HCT116 (cell line): ENCODE measurements around the gene SEMA3B. TPM values are rescaled to one million over a fixed set of nuclear protein-coding genes. Genes with fewer than 3 reads are reported as not detected.

ENCODE experiments used
- ATAC-seq: fragments of 200-7000 bp; cut with Tn5 transposase; 2 replicates; pipeline ENCODE4 v1.9.1; 2020; ENCODE audit warnings: mild to moderate bottlenecking, moderate library complexity
- BruUV-seq: library from RNA; stranded (reverse); fragments of 400-500 nt; replicated peaks from 2 replicates; lab custom pipeline; 2021; lab: Mats Ljungman, UMichigan
- CTCF ChIA-PET: fragments of 300-600 bp; sonication (Branson Sonifier 250); formaldehyde crosslinking; loops from one replicate; lab custom pipeline; 2021; ENCODE audit warnings: antibody characterized with exemption; lab: Charles Lee
- POLR2A ChIA-PET: fragments of 300-600, 350-600 bp; sonication (Branson Sonifier 250); formaldehyde crosslinking; loops from one replicate; lab custom pipeline; 2021; ENCODE audit warnings: antibody characterized with exemption; lab: Charles Lee
- RAD21 ChIA-PET, 2 experiments: fragments of 300-600 bp; sonication (Branson Sonifier 250); formaldehyde crosslinking; loops; one replicate each; lab custom pipeline; 2023; ENCODE audit warnings: low total read pairs in 2 of 2; ENCODE audit not compliant: uncharacterized antibody in 2 of 2, unreplicated experiment in 2 of 2, low non-redundant PET in 1 of 2; lab: Charles Lee
- DNase-seq: peaks from one replicate; pipeline ENCODE4 v3.0.0-alpha.2; 2010; ENCODE audit warnings: low read depth, low spot score
- H2AFZ ChIP-seq: fragments of 200-600 bp; shearing (Covaris generic), sonication (generic); 2 replicates; pipeline ENCODE4 v1.6.1; 2017; ENCODE audit warnings: low read depth, mixed run types, mixed read lengths, antibody characterized with exemption, low read length; ENCODE audit not compliant: poor library complexity, severe bottlenecking
- H3K27ac ChIP-seq: 2 replicates; pipeline ENCODE4 v1.5.1; 2012; ENCODE audit warnings: low read depth, low read length
- H3K27me3 ChIP-seq: fragments of 200-600 bp; sonication (generic); 2 replicates; pipeline ENCODE4 v1.6.1; 2016; ENCODE audit warnings: mixed run types, low read length, mixed read lengths; ENCODE audit not compliant: insufficient read depth
- H3K36me3 ChIP-seq, 2 experiments: fragments of 200-500 bp in 1 of 2; fragments of 200-600 bp in 1 of 2; sonication (Bioruptor generic) in 1 of 2; sonication (generic) in 1 of 2; 2 replicates each; pipeline versions ENCODE4 v1.5.1 to v1.6.1; 2014 to 2016; ENCODE audit warnings: low read length in 2 of 2, inconsistent platforms in 1 of 2, mixed read lengths in 1 of 2, mixed run types in 1 of 2; ENCODE audit not compliant: insufficient read depth in 2 of 2, control insufficient read depth in 1 of 2
- H3K4me1 ChIP-seq, 2 experiments: fragments of 200-600 bp in 1 of 2; sonication (generic) in 1 of 2; 2 replicates each; pipeline versions ENCODE4 v1.5.1 to v1.6.1; 2012 to 2017; ENCODE audit warnings: low read length in 2 of 2, inconsistent platforms in 1 of 2, mild to moderate bottlenecking in 1 of 2, mixed read lengths in 1 of 2, mixed run types in 1 of 2, moderate library complexity in 1 of 2; ENCODE audit not compliant: insufficient read depth in 2 of 2, control insufficient read depth in 1 of 2
- H3K4me2 ChIP-seq: fragments of 200-600 bp; sonication (generic); 2 replicates; pipeline ENCODE4 v1.6.1; 2017; ENCODE audit warnings: mixed run types, low read length, mixed read lengths
- H3K4me3 ChIP-seq, 2 experiments: fragments of 200-600 bp in 1 of 2; sonication (generic) in 1 of 2; replicated peaks in 1 of 2; 2 replicates each; pipeline ENCODE4 v1.5.1; 2011 to 2016; ENCODE audit warnings: low read length in 2 of 2, control low read depth in 1 of 2, low read depth in 1 of 2, mild to moderate bottlenecking in 1 of 2, mixed read lengths in 1 of 2, mixed run types in 1 of 2
- H3K79me2 ChIP-seq: fragments of 200-600 bp; sonication (generic); 2 replicates; pipeline ENCODE4 v1.6.1; 2017; ENCODE audit warnings: mild to moderate bottlenecking, mixed run types, low read length, moderate library complexity, mixed read lengths; ENCODE audit not compliant: insufficient read depth
- H3K9ac ChIP-seq: fragments of 200-600 bp; sonication (generic); 2 replicates; pipeline ENCODE4 v1.6.1; 2016; ENCODE audit warnings: low read length, mixed read lengths
- H3K9me2 ChIP-seq: fragments of 200-600 bp; sonication (generic), shearing (Covaris generic); 2 replicates; pipeline ENCODE4 v1.6.1; 2017; ENCODE audit warnings: mixed run types, mild to moderate bottlenecking, moderate library complexity; ENCODE audit not compliant: insufficient read depth
- H3K9me3 ChIP-seq, 2 experiments: fragments of 200-500 bp in 1 of 2; fragments of 200-600 bp in 1 of 2; sonication (Bioruptor generic) in 1 of 2; sonication (generic) in 1 of 2; 2 replicates each; pipeline ENCODE4 v1.6.1; 2014 to 2017; ENCODE audit warnings: low read length in 2 of 2, mixed read lengths in 2 of 2, inconsistent platforms in 1 of 2, low read depth in 1 of 2, mild to moderate bottlenecking in 1 of 2, mixed run types in 1 of 2, moderate library complexity in 1 of 2; ENCODE audit not compliant: control insufficient read depth in 1 of 2, insufficient read depth in 1 of 2
- H4K20me1 ChIP-seq: fragments of 200-600 bp; sonication (generic), shearing (Covaris generic); 2 replicates; pipeline ENCODE4 v1.6.1; 2017; ENCODE audit warnings: mixed run types, mild to moderate bottlenecking, moderate library complexity; ENCODE audit not compliant: insufficient read depth
- EGR1 ChIP-seq: IDR thresholded peaks from 2 replicates; pipeline ENCODE4 v1.6.1; 2012; ENCODE audit warnings: low read depth
- ELF1 ChIP-seq: IDR thresholded peaks from 2 replicates; pipeline ENCODE4 v1.6.1; 2012; ENCODE audit warnings: low read depth, borderline replicate concordance
- EZH2 ChIP-seq: fragments of 200-600 bp; sonication (generic); IDR thresholded peaks from 2 replicates; pipeline ENCODE4 v1.6.1; 2017; ENCODE audit warnings: antibody characterized with exemption, mixed run types
- JUND ChIP-seq: IDR thresholded peaks from 2 replicates; pipeline ENCODE4 v1.6.1; 2012
- POLR2A ChIP-seq: IDR thresholded peaks from 2 replicates; pipeline ENCODE4 v1.7.0; 2011; ENCODE audit warnings: borderline replicate concordance; ENCODE audit not compliant: insufficient read depth, insufficient read length; ENCODE audit errors: extremely low read depth
- POLR2AphosphoS5 ChIP-seq: IDR thresholded peaks from 2 replicates; pipeline ENCODE4 v1.6.1; 2011; ENCODE audit warnings: mild to moderate bottlenecking, low read depth, low read length, moderate library complexity
- YY1 ChIP-seq: IDR thresholded peaks from 2 replicates; pipeline ENCODE4 v1.6.1; 2011; ENCODE audit warnings: low read length, low read depth, moderate library complexity, mild to moderate bottlenecking; ENCODE audit not compliant: insufficient replicate concordance; ENCODE audit errors: extremely low read depth
- ZFX ChIP-seq: fragments of 450-650 bp; IDR thresholded peaks from 2 replicates; pipeline ENCODE4 v1.6.1; 2017
- intact Hi-C: fragments of 100-400 bp; cut with micrococcal nuclease; formaldehyde crosslinking; loops from 2 replicates; pipeline ENCODE4 v1.10.0; 2022
- total RNA-seq: library from RNA; stranded (reverse); gene quantifications from one replicate; pipeline ENCODE4 v1.2.1, GENCODE V29; 2021; ENCODE audit not compliant: unreplicated experiment
- TF ChIP-seq, protein P1 (sequence below): IDR thresholded peaks from 2 replicates; pipeline ENCODE4 v1.6.1; 2011; ENCODE audit warnings: mild to moderate bottlenecking, low read length, moderate library complexity; ENCODE audit not compliant: insufficient replicate concordance; ENCODE audit errors: extremely low read depth
- TF ChIP-seq, protein P2 (sequence below): IDR thresholded peaks from 2 replicates; pipeline ENCODE4 v1.6.1; 2012
- TF ChIP-seq, protein P3 (sequence below), 3 experiments: fragments of 200-600 bp in 1 of 3; sonication (generic) in 1 of 3; IDR thresholded peaks in 2 of 3; conservative IDR thresholded peaks in 1 of 3; 2 replicates each; pipeline ENCODE4 v1.5.1; 2012 to 2017; ENCODE audit warnings: low read depth in 2 of 3, low read length in 2 of 3, antibody characterized with exemption in 1 of 3, borderline replicate concordance in 1 of 3, control low read depth in 1 of 3, mild to moderate bottlenecking in 1 of 3, mixed read lengths in 1 of 3, mixed run types in 1 of 3, moderate library complexity in 1 of 3; ENCODE audit not compliant: insufficient read depth in 1 of 3

The SEMA3B gene
- total RNA-seq, 1 experiment from 2014 or later, result 46.2 TPM

DNA sequence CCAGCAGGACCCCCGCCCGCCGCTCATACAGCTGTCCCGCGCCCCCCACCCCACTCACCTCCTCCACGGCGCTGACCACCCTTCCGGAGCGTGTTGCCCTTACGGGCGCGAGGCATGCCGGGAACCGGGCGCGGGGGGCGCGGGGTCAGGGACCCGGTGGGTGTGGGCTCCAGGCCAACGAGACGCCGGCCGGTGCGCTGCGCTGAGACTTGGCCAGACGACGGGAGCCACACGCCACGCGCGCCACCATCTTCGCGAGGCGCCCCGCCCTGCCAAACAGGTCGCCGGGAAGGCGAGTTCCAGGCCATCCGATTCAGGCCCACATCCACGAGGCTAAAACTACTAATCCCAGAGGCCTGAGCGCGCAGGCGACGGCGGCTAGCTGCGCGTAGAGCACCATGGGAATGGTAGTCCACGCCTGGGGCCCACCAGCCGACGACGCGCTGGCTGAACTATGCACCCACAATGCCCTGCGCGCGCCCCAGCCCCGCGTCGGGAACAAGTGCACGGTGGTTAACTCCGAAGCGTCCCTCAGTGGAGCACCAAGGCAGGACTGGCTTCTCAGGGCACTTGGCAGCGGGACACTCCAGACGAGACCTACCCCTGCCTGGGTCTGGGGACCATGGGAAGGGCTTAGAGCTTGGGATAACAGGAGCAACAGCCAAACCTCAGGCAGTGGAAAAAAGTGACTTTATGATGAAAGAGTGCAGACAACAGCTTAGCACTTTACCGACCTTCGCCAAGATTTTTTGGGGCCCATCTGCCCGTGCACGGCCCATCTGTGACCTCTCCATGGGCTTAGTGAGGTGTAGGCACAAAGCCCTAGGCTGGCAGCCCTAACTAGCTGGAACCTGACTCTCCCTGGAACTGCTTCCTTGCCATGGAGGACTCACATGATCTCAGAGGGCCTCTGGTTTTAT lies 23.5 kb downstream of the SEMA3B start, which contains the start of gene IFRD2:
Gene IFRD2, minus strand, starts transcription at position 271 of the 920 bp plus-strand sequence. Its CDS starts 155 bp downstream, at position 116.
- no peak within 1 kb of the TSS for H2AFZ ChIP-seq
- BruUV-seq, result TSS peak; percentile 99
- peak within 1 kb of the TSS; percentile 98 to 99 for H3K4me3 ChIP-seq
- no peaks in the 10 kb centered on the region for H3K27me3 ChIP-seq
- H3K4me1 ChIP-seq, result peaks cover 11 to 17% of the 10 kb centered on the region in 2 experiments
- peak within 1 kb of the TSS; percentile 85 for H3K4me2 ChIP-seq
- ATAC-seq (peak; percentile 94), DNase-seq (peak; percentile 96)
- H3K9ac ChIP-seq, result peak within 1 kb of the TSS; percentile 99
- intact Hi-C loops, result no loop called here
- H3K27ac ChIP-seq, result peak within 1 kb of the TSS; percentile 95
- peaks cover 20 to 34% of the 10 kb centered on the region in 2 experiments for H3K36me3 ChIP-seq
- H4K20me1 ChIP-seq, result no peaks in the 10 kb centered on the region
- ChIA-PET POLR2A (interaction anchor here (1.0 to 1.8 kb wide), 9 partner anchors 8 to 57 kb away, joined by 3 to 7 read pairs (median 4); partner anchors contain the start of genes GNAI2 and HYAL1), RAD21 (interaction anchor here (0.7 to 0.9 kb wide), 2 partner anchors 29 to 98 kb away, joined by 3 to 4 read pairs; no protein-coding TSS in a partner anchor), CTCF (interaction anchor here (1.2 to 1.9 kb wide), 6 partner anchors 18 to 66 kb away, joined by 3 to 8 read pairs (median 6); no protein-coding TSS in a partner anchor)
- TF ChIP-seq JUND (no peak), POLR2AphosphoS5 (peak; percentile 87; the same call in 1 of the 2 replicates), ZFX (peak; percentile 13; the same call in 1 of the 2 replicates), EZH2 (no peak), YY1 (peak; percentile 91), EGR1 (no peak), POLR2A (peak; percentile 56), ELF1 (no peak)
- TF ChIP-seq, protein P1, sequence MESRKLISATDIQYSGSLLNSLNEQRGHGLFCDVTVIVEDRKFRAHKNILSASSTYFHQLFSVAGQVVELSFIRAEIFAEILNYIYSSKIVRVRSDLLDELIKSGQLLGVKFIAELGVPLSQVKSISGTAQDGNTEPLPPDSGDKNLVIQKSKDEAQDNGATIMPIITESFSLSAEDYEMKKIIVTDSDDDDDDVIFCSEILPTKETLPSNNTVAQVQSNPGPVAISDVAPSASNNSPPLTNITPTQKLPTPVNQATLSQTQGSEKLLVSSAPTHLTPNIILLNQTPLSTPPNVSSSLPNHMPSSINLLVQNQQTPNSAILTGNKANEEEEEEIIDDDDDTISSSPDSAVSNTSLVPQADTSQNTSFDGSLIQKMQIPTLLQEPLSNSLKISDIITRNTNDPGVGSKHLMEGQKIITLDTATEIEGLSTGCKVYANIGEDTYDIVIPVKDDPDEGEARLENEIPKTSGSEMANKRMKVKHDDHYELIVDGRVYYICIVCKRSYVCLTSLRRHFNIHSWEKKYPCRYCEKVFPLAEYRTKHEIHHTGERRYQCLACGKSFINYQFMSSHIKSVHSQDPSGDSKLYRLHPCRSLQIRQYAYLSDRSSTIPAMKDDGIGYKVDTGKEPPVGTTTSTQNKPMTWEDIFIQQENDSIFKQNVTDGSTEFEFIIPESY, result peak; percentile 28
- TF ChIP-seq, protein P2, sequence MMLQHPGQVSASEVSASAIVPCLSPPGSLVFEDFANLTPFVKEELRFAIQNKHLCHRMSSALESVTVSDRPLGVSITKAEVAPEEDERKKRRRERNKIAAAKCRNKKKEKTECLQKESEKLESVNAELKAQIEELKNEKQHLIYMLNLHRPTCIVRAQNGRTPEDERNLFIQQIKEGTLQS, result no peak
- TF ChIP-seq, protein P3, sequence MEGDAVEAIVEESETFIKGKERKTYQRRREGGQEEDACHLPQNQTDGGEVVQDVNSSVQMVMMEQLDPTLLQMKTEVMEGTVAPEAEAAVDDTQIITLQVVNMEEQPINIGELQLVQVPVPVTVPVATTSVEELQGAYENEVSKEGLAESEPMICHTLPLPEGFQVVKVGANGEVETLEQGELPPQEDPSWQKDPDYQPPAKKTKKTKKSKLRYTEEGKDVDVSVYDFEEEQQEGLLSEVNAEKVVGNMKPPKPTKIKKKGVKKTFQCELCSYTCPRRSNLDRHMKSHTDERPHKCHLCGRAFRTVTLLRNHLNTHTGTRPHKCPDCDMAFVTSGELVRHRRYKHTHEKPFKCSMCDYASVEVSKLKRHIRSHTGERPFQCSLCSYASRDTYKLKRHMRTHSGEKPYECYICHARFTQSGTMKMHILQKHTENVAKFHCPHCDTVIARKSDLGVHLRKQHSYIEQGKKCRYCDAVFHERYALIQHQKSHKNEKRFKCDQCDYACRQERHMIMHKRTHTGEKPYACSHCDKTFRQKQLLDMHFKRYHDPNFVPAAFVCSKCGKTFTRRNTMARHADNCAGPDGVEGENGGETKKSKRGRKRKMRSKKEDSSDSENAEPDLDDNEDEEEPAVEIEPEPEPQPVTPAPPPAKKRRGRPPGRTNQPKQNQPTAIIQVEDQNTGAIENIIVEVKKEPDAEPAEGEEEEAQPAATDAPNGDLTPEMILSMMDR (IDR thresholded peaks at IDR 0.05 in 2 of 3, conservative IDR thresholded peaks at IDR 0.05 in 1 of 3; ENCODE audit: borderline replicate concordance in 1 of 3, insufficient read depth in 1 of 3, low read depth in 2 of 3, low read length in 2 of 3), result no peak
- H3K79me2 ChIP-seq, result peaks cover 42% of the 10 kb centered on the region
- H3K9me3 ChIP-seq, result no peaks in the 10 kb centered on the region
- H3K9me2 ChIP-seq, result no peaks in the 10 kb centered on the region
